Adrenal gland (tissue), 5 donors: ENCODE results near the gene F12.

Experiments used
- POLR2A ChIP-seq, 2 donors: fragments of 450-650 bp; IDR thresholded peaks; one replicate each; pipeline ENCODE4 v1.6.1; 2017; ENCODE audit warnings: antibody characterized with exemption in 2 of 2, mild to moderate bottlenecking in 2 of 2, moderate library complexity in 1 of 2
- TF ChIP-seq, protein P1 (sequence below), 6 experiments: fragments of 450-650 bp in 4 of 6; fragments of 200-600 bp in 2 of 6; sonication (generic) in 1 of 6; IDR thresholded peaks; 1 replicate in 5 of 6; 2 replicates in 1 of 6; pipeline versions ENCODE4 v1.5.1 to v1.8.0; 2016 to 2021; ENCODE audit warnings: antibody characterized with exemption in 6 of 6, mild to moderate bottlenecking in 2 of 6, moderate library complexity in 1 of 6
- donor health status: DM: no; HTN: no; CAD: no.

DNA sequence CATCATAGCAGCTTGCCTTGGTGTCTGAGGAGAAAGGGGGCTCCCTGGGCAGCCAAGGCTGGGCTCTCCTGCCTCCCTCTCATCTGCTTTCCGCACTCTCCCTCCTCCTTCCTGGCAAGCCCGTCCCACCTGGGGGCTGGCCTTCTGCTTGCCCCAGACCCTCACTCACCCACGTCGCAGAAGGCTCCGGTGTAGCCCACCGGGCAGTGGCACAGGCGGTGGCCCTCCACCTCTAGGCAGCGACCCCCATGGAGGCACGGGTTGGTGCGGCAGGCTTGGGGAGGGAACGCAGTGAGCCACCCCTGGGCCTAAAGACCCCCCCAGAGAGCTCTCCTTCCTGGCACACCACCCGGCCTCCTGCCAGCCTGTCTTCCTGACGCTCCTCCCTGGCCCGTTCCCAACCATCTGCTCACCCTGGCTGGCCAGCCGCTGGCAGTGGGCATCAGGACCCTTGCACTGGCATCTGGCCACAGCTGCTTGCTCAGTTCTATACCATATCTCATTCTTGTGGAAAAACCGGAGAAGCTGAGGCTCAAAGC is 4.7 kb downstream of the F12 start:
- TF ChIP-seq POLR2A (IDR thresholded peaks at IDR 0.05), result no peak
- TF ChIP-seq, protein P1, sequence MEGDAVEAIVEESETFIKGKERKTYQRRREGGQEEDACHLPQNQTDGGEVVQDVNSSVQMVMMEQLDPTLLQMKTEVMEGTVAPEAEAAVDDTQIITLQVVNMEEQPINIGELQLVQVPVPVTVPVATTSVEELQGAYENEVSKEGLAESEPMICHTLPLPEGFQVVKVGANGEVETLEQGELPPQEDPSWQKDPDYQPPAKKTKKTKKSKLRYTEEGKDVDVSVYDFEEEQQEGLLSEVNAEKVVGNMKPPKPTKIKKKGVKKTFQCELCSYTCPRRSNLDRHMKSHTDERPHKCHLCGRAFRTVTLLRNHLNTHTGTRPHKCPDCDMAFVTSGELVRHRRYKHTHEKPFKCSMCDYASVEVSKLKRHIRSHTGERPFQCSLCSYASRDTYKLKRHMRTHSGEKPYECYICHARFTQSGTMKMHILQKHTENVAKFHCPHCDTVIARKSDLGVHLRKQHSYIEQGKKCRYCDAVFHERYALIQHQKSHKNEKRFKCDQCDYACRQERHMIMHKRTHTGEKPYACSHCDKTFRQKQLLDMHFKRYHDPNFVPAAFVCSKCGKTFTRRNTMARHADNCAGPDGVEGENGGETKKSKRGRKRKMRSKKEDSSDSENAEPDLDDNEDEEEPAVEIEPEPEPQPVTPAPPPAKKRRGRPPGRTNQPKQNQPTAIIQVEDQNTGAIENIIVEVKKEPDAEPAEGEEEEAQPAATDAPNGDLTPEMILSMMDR (IDR thresholded peaks at IDR 0.05), result no peak
